Jurkat, Clone E6-1 (cell line): Measurements from ENCODE around the gene WNT7B.
A peak's percentile ranks its signal among the peaks of the same experiment; 100 is the strongest.

Experiments used
- DNase-seq: peaks from one replicate; pipeline ENCODE4 v3.0.0-alpha.2; 2011; ENCODE audit warnings: low read depth, low spot score
- H3K4me3 ChIP-seq: 2 replicates; pipeline ENCODE4 v1.5.1; 2011; ENCODE audit warnings: mild to moderate bottlenecking, low read length, control low read depth, moderate library complexity

Gene WNT7B

GRCh38 chr22:45918459-45919370, 58.2 kb downstream of the WNT7B start:
- peak; percentile 7 for DNase-seq
- no peak overlapping the region for H3K4me3 ChIP-seq

- DNase-seq, result no peak
- no peak overlapping the region for H3K4me3 ChIP-seq
Measured at GRCh38 chr22:45917700-45918458, 59.1 kb downstream of the WNT7B start.

GRCh38 chr22:45917146-45917545, 59.8 kb downstream of the WNT7B start:
- DNase-seq, result no peak
- no peak overlapping the region for H3K4me3 ChIP-seq

GRCh38 chr22:45916515-45916914, 60.4 kb downstream of the WNT7B start:
- no peak overlapping the region for H3K4me3 ChIP-seq
- DNase-seq, result no peak

GRCh38 chr22:45915841-45916240, 61.1 kb downstream of the WNT7B start:
- no peak for DNase-seq

GRCh38 chr22:45915151-45915550, 61.8 kb downstream of the WNT7B start:
- no peak for DNase-seq
- no peak overlapping the region for H3K4me3 ChIP-seq

More at GRCh38 chr22:45915841-45916240, 61.1 kb downstream of the WNT7B start:
- H3K4me3 ChIP-seq, result no peak overlapping the region

- H3K4me3 ChIP-seq, result no peak overlapping the region
- no peak for DNase-seq
Measured at GRCh38 chr22:45914309-45914708, 62.7 kb downstream of the WNT7B start.

GRCh38 chr22:45912910-45913309, 64.1 kb downstream of the WNT7B start:
- no peak overlapping the region for H3K4me3 ChIP-seq
- no peak for DNase-seq

- no peak for DNase-seq
Measured at GRCh38 chr22:45911601-45912271, 65.2 kb downstream of the WNT7B start.

GRCh38 chr22:45910928-45911467, 66.0 kb downstream of the WNT7B start:
- no peak for DNase-seq
- no peak overlapping the region for H3K4me3 ChIP-seq

More at GRCh38 chr22:45911601-45912271, 65.2 kb downstream of the WNT7B start:
- no peak overlapping the region for H3K4me3 ChIP-seq

GRCh38 chr22:45908961-45909360, 68.0 kb downstream of the WNT7B start:
- no peak for DNase-seq
- no peak overlapping the region for H3K4me3 ChIP-seq

- DNase-seq, result no peak
- no peak overlapping the region for H3K4me3 ChIP-seq
Measured at GRCh38 chr22:45907996-45908395, 69.0 kb downstream of the WNT7B start.

- H3K4me3 ChIP-seq, result no peak overlapping the region
- no peak for DNase-seq
Measured at GRCh38 chr22:45907378-45907777, 69.6 kb downstream of the WNT7B start.

- DNase-seq, result no peak
- no peak overlapping the region for H3K4me3 ChIP-seq
Measured at GRCh38 chr22:45906946-45907345, 70.0 kb downstream of the WNT7B start.

GRCh38 chr22:45905924-45906865, 70.8 kb downstream of the WNT7B start:
- H3K4me3 ChIP-seq, result no peak overlapping the region
- DNase-seq, result no peak

GRCh38 chr22:45905326-45905923, 71.5 kb downstream of the WNT7B start:
- no peak overlapping the region for H3K4me3 ChIP-seq
- no peak for DNase-seq

- no peak overlapping the region for H3K4me3 ChIP-seq
- no peak for DNase-seq
Measured at GRCh38 chr22:45904236-45904635, 72.7 kb downstream of the WNT7B start.
